GM18909 (cell line): Measurements from ENCODE around the gene ZNF433.
"Not testable (repeated sequence)": the region's sequence is repeated elsewhere in the genome, so short reads cannot be mapped to it uniquely, and the experiment has no call there.

Source experiments
- ATAC-seq: cut with Tn5 transposase; IDR thresholded peaks from one replicate; pipeline ENCODE4 v1.9.1; 2021; ENCODE audit warnings: mild to moderate bottlenecking; ENCODE audit not compliant: unreplicated experiment, poor library complexity

ZNF433 gene

GRCh38 chr19:12035220-12036172 is at the start of gene ZNF433:
Gene ZNF433 (minus strand): TSS chr19:12035679. CDS start chr19:12035539, 140 bp downstream.
- ATAC-seq, result peak; percentile 93

GRCh38 chr19:12083336-12083735 is 47.9 kb upstream of the ZNF433 start:
- ATAC-seq, result not testable (repeated sequence)

DNA sequence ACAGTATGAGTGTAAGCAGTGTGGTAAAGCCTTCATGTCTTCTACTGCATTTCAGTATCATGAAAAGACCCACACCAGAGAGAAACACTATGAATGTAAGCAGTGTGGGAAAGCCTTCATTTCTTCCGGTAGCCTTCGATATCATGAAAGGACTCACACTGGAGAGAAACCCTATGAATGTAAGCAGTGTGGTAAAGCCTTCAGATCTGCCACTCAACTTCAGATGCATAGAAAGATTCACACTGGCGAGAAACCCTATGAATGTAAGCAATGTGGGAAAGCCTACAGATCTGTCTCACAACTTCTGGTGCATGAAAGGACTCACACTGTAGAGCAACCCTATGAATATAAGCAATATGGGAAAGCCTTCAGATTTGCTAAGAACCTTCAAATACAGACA is 41.9 kb upstream of the ZNF433 start:
- ATAC-seq, result no peak

- not testable (repeated sequence) for ATAC-seq
Measured at GRCh38 chr19:12076331-12076730, 40.9 kb upstream of the ZNF433 start.

DNA sequence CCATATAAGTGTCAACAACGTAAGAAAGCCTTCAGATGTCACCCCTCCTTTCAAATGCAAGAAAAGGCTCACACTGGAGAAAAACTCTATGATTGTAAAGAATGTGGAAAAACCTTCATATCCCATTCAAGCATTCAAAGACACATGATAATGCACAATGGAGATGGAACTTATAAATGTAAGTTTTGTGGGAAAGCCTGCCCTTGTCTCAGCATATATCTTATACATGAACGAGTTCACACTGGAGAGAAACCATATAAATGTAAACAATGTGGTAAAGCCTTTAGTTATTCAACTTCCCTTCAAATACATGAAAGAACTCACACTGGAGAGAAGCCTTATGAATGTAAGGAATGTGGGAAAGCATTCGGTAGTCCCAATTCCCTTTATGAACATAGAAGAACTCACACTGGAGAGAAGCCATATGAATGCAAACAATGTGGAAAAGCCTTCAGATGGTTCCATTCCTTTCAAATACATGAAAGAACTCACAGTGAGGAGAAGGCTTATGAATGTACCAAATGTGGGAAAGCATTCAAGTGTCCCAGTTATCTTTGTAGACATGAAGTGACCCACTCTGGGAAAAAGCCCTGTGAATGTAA is 40.2 kb upstream of the ZNF433 start:
- no peak for ATAC-seq

GRCh38 chr19:12064590-12065538 is 29.4 kb upstream of the ZNF433 start, which contains the start of gene ZNF844:
Gene ZNF844 (plus strand): TSS chr19:12064731. CDS start chr19:12064874, 143 bp downstream.
- peak; percentile 93 for ATAC-seq

- ATAC-seq, result no peak
Measured at GRCh38 chr19:12055784-12056183, 20.3 kb upstream of the ZNF433 start.

GRCh38 chr19:12052497-12053169 is 17.2 kb upstream of the ZNF433 start, which contains the start of gene ZNF878:
Gene ZNF878 (minus strand): TSS chr19:12052961. CDS start chr19:12052801, 160 bp downstream.
- peak; percentile 89 for ATAC-seq

- ATAC-seq, result peak; percentile 22
Measured at GRCh38 chr19:12052091-12052496, 16.6 kb upstream of the ZNF433 start.

DNA sequence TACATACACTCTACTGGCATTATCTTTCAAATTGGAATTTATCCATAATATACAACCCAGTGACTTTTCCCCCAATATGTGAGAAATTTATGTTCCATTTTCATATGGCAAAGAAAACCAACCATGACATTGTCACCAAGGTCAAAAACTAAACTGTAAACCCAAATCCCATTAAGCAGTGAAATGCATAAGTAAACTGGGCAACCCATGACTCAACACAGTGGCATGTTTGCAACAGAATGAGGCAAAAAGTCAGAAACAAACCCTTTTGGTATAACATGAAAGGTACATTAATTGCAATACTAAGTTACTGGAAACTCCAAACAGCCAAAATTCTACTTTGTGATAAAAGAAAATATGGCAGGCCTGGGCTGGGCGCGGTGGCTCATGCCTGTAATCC is 12.4 kb upstream of the ZNF433 start:
- ATAC-seq, result no peak

GRCh38 chr19:12043752-12044422 is 8.4 kb upstream of the ZNF433 start:
- ATAC-seq, result no peak

DNA sequence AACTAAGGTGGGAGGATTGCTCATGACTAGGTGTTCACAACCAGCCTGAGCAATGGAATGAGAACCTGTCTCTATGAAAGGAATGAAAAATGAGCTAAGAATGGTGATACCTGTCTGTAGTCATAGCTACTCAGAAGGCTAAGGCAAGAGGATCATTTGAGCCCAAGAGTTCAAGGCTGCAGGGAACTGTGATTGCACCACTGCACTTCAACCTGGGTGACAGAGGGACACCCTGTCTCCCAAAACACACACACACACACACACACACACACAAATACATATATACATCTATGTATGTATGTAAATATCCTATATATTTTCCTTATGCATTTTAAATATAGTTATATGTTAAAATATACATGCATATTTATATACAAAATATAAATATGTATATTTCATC is 7.4 kb upstream of the ZNF433 start:
- no peak for ATAC-seq

- no peak for ATAC-seq
Measured at GRCh38 chr19:12034620-12035019, 859 bp downstream of the ZNF433 start.

DNA sequence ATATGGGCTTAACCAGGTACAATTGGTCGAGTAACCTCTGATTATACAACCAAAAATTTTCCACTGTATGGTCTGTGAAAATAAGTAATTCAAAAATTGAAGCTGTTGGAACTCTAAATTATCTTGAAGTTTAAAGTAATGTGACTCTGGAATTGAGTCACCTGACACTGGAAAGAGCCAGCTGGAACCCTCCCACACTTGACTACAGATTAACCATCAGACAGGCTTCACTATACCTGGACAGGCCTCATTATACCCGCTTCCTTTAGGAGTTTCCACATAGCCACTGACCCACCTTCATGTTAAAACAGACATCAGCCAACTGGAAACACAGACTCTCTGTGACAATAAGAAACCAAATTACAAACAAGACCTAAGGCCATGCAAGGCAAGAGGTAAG is 1.3 kb downstream of the ZNF433 start:
- no peak for ATAC-seq

DNA sequence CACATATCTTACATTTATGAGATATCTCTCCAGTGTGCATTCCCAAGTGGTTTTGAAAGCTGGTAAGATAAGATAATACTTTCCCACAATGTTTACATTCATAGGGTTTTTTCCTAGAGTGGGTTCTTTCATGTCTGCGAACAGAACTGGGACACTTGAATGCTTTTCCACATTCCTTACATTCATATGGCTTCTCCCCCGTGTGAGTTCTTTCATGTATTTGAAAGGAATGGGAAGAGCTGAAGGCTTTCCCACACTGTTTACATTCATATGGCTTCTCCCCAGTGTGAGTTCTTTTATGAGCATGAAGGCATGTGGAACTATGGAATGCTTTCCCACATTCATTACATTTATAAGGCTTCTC is 19.7 kb downstream of the ZNF433 start:
- no peak for ATAC-seq

GRCh38 chr19:12015015-12015752 is 20.3 kb downstream of the ZNF433 start:
- no peak for ATAC-seq

DNA sequence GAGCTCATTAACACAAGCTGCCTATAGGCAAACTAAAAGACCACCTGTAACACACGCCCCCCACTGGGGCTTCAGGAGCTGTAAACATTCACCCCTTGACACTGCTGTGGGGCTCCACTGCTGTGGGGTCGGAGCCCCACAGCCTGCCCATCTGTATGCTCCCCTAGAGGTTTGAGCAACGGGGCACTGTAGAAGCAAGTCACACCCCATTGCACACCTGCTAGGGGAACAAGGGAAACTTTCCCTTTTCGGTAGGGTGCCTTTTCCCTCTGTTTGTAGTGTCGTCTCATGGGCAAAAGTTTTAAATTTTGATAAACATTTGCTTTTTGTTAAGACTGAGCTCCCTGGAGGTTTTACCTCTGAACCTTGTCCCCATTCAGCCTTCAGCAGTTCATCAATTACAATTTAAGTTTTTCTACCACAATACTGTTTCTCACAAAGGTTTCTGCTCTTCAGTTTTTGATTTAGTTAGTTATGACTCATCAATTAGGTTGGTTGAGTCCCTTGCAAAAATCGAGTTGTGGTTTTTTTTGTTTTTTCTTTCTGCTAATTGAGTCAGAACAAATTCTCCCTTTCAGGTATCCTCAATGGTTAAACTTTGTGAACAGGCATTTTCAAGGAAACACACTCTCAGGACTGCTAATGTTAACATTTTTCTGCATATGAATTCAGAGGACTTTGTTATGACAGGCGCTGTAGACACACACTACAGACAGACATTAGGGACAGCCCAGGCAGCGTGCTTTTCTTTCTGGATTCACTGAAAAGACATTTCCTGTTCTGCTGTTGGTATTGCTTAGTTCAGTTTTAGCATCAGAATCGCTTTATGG is 35.1 kb downstream of the ZNF433 start:
- ATAC-seq, result no peak

DNA sequence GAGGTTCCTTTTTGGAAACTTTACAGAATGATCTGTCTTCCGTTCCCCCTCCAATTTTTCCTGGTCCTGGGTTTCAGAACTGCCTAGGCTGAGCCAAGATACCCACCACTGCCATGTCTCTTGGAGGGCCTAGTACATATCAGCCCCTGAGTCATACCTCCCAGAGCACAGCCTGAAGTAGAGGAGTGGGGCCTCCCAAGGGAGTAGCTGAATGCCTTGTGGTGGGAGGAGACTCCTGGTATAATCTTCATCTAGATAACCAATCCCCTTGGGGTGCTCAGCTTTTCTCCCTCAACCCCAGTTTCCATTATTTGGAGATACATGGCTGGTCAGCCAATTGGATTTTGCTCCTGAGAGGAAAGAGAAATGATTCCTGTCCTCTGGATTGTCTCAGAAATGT is 40.3 kb downstream of the ZNF433 start:
- no peak for ATAC-seq
